Fibroblast of lung (primary cell): ENCODE measurements around the gene KDM2A.
"Not testable (repeated sequence)": the region's sequence is repeated elsewhere in the genome, so short reads cannot be mapped to it uniquely, and the experiment has no call there.

Experiments
- EZH2 ChIP-seq: IDR thresholded peaks from 2 replicates; pipeline ENCODE4 v1.5.1; 2012; ENCODE audit warnings: low read length, control low read depth, mild to moderate bottlenecking; ENCODE audit errors: missing control alignments
- TF ChIP-seq, protein P1 (sequence below), 2 donors: IDR thresholded peaks in 1 of 2; conservative IDR thresholded peaks in 1 of 2; 1 replicate in 1 of 2; 2 replicates in 1 of 2; pipeline ENCODE4 v1.5.1; 2011 to 2012; ENCODE audit warnings: low read length in 2 of 2, control low read depth in 1 of 2, inconsistent platforms in 1 of 2, low read depth in 1 of 2, mild to moderate bottlenecking in 1 of 2

DNA sequence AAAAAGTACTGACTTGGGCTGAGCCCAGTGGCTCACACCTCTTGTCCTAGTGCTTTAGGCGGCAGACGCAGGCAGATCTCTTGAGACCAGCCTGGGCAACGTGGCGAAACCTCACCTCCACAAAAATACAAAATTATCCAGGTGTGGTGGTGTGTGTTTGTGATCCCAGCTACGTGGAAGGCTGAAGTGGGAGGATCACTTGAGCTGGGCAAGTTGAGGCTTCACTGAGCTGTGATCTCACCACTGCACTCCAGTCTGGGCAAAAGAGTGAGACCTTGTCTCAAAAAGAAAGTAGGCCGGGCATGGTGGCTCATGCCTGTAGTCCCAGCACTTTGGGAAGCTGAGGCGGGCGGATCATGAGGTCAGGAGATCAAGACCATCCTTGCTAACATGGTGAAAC, 115.5 kb downstream of the KDM2A start:
- TF ChIP-seq, protein P1, sequence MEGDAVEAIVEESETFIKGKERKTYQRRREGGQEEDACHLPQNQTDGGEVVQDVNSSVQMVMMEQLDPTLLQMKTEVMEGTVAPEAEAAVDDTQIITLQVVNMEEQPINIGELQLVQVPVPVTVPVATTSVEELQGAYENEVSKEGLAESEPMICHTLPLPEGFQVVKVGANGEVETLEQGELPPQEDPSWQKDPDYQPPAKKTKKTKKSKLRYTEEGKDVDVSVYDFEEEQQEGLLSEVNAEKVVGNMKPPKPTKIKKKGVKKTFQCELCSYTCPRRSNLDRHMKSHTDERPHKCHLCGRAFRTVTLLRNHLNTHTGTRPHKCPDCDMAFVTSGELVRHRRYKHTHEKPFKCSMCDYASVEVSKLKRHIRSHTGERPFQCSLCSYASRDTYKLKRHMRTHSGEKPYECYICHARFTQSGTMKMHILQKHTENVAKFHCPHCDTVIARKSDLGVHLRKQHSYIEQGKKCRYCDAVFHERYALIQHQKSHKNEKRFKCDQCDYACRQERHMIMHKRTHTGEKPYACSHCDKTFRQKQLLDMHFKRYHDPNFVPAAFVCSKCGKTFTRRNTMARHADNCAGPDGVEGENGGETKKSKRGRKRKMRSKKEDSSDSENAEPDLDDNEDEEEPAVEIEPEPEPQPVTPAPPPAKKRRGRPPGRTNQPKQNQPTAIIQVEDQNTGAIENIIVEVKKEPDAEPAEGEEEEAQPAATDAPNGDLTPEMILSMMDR (conservative IDR thresholded peaks at IDR 0.05 in 1 of 2, IDR thresholded peaks at IDR 0.05 in 1 of 2; ENCODE audit: low read depth in 1 of 2, low read length in 2 of 2) = not testable (repeated sequence)
- not testable (repeated sequence) for TF ChIP-seq EZH2
